ENCODE results near the gene TBC1D32.
"Not testable (repeated sequence)": the region's sequence is repeated elsewhere in the genome, so short reads cannot be mapped to it uniquely, and the experiment has no call there.

Gene TBC1D32

DNA sequence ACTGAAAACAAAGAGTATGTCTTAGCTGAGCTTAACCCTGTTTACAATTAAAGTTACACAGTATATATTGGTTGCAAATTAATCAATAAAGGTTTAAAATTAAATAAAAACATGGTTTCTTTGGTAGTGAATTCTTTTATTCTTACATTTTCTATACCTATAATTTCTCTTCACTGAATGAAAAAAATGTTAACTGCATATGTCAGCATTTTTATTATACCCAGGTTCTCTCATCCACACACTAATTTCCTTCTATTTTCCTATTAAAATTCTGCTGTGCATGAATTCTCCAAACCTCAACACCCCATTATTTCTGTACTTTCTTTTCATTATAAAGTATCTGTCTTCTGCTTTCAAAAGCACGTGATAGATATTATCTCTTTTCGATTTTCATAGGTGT, 91.9 kb downstream of the TBC1D32 start:
- DNase-seq (ENCODE audit: low read depth in 1 of 2, low spot score in 1 of 2) = no peak
- in situ Hi-C loops (cut with HindIII; ENCODE audit: low pct_unique_long_range_greater_than_20kb, low sequenced_read_pairs) = no loop called here
- TF ChIP-seq JUND (IDR thresholded peaks at IDR 0.05; ENCODE audit: low read depth) = no peak

DNA sequence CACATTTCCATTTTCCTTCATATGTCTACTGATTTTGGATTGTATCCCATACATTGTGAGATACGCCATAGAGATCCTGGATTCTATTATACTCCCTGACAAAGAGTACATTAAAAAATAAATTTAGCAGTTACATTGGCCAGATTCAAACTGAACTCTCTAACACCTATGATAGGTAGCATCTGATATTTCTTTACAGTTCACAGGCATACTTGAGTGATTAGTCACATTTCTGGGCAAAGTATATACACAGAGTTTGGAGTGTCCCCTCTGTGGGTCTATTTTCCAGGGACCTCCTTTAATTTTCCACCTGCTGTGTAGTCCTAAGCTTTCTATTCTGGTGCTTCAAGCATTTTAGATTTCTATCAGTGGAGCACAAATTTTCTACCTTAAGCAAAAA, 96.4 kb downstream of the TBC1D32 start:
- DNase-seq (ENCODE audit: low read depth in 1 of 2, low spot score in 1 of 2) = no peak
- TF ChIP-seq JUND (IDR thresholded peaks at IDR 0.05; ENCODE audit: low read depth) = no peak
- in situ Hi-C loops (cut with HindIII; ENCODE audit: low pct_unique_long_range_greater_than_20kb, low sequenced_read_pairs) = no loop called here

DNA sequence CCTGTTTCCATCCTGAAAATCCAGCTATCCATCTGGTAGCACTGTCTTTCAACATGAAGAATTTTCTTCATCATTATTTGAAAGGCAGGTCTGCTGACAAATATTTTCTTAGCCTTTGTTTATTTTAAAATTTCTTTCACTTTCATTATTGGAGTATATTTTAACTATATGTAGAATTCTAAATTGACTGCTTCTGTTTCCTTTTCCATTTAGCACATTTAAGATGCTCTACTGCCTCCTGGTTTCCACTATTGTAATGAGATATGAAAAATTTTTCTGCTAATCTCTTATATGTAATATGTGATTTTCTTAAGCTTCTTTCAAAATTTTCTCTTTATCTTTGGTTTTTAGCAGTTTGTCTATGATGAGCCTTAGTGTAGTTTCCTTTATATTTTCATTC, 97.3 kb downstream of the TBC1D32 start:
- TF ChIP-seq JUND (IDR thresholded peaks at IDR 0.05; ENCODE audit: low read depth) = no peak
- in situ Hi-C loops (cut with HindIII; ENCODE audit: low pct_unique_long_range_greater_than_20kb, low sequenced_read_pairs) = no loop called here

DNA sequence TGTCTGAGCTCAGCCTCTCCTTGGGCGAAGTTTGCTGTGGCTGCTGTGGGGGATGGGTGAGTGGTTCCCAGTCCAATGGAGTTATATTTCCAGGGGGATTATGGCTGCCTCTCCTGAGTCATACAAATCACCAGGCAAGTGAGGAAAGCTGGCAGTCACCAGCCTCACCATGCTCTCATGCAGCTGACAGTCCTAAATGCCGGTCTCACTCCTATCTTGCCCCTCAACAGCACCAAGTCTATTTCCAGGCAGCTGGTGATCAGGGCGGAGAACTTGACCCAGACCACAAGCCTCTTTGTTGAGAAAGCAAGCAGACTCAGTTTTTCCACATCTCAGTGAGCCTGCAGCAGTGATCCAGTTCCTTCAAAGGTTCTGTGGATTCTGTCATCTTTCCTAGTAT, 98.9 kb downstream of the TBC1D32 start:
- in situ Hi-C loops (cut with HindIII; ENCODE audit: low pct_unique_long_range_greater_than_20kb, low sequenced_read_pairs) = no loop called here
- TF ChIP-seq JUND (IDR thresholded peaks at IDR 0.05; ENCODE audit: low read depth) = no peak
- no peak for DNase-seq (ENCODE audit: low read depth in 1 of 2, low spot score in 1 of 2)

More for the DNA sequence above, 97.3 kb downstream of the TBC1D32 start:
- DNase-seq (ENCODE audit: low read depth in 1 of 2, low spot score in 1 of 2) = no peak

DNA sequence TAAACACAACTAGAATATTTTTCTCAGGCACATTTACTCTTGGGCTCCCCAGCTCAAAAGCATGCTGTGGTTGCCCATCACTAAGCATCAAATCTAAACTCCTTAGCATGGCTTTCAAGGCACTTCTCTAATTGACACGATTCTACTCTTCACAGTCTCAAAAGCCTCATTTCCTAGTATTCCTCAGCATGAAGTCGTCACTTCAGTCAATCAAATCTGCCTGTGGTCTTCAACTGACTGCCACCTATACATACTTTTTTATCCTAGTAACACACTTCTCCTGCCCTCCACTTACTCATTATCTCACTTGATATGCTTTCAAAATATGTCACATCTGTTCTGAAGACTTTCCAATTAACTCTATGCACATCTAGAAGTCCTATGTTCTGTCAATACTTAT, 110.3 kb downstream of the TBC1D32 start:
- TF ChIP-seq JUND (IDR thresholded peaks at IDR 0.05; ENCODE audit: low read depth) = no peak
- in situ Hi-C loops (cut with HindIII; ENCODE audit: low pct_unique_long_range_greater_than_20kb, low sequenced_read_pairs) = no loop called here
- no peak for DNase-seq (ENCODE audit: low read depth in 1 of 2, low spot score in 1 of 2)

DNA sequence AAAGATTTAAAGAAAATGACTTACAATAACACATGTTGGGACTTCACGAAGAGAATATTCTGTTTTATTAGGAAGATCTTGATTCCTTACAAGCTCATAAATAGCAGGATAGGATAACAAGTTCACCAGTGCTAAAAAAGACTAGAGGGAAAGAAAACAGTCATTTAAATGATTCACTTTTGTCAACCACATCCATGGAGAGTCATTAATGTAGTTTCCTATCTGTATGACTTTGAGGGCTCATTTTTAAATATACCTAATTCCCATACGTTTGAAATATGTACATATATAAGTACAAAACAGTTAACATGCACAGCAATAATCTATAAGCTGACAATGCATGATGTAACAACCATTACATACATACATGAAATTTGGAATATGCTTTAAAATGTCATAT, 111.1 kb downstream of the TBC1D32 start:
- in situ Hi-C loops (cut with HindIII; ENCODE audit: low pct_unique_long_range_greater_than_20kb, low sequenced_read_pairs) = no loop called here
- DNase-seq (ENCODE audit: low read depth in 1 of 2, low spot score in 1 of 2) = no peak
- TF ChIP-seq JUND (IDR thresholded peaks at IDR 0.05; ENCODE audit: low read depth) = no peak

DNA sequence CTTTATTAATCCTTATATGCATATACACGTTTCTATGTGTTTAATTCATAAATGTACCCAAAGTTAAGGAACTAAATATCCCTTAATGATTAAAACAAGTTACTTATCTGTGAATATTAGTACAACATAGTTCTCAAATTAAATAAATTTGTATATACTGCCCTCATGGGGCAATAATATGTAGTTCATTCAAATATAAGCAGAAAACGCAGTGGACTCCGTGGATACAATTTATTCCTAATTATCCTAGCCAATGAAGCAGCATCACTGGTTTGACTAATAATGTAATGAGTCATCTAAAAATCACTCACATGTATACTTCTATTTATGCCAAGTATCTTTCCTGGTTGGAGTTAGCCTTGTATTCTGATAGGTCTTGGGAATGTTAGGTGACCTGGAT, 111.6 kb downstream of the TBC1D32 start:
- in situ Hi-C loops (cut with HindIII; ENCODE audit: low pct_unique_long_range_greater_than_20kb, low sequenced_read_pairs) = no loop called here
- no peak for TF ChIP-seq JUND (IDR thresholded peaks at IDR 0.05; ENCODE audit: low read depth)
- peak; percentile 1 to 32 for DNase-seq (ENCODE audit: low read depth in 1 of 2, low spot score in 1 of 2)

DNA sequence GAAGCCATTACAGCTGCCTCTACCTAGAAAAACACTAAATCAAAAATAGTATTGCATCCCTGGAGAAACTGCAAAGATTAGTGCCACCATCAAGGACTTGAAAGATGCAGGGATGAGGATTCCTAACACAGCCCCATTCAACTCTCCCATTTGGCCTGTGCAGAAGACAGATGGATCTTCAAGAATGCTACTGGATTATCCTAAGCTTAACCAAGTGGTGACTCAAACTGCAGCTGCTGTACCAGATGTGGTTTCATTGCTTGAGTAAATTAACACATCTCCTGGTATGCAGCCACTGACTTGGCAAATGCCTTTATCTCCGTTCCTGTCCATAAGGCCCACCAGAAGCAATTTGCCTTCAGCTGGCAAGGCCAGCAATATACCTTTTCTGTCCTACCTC, 117.4 kb downstream of the TBC1D32 start:
- no peak for TF ChIP-seq JUND (IDR thresholded peaks at IDR 0.05; ENCODE audit: low read depth)
- in situ Hi-C loops (cut with HindIII; ENCODE audit: low pct_unique_long_range_greater_than_20kb, low sequenced_read_pairs) = no loop called here
- no peak for DNase-seq (ENCODE audit: low read depth in 1 of 2, low spot score in 1 of 2)

DNA sequence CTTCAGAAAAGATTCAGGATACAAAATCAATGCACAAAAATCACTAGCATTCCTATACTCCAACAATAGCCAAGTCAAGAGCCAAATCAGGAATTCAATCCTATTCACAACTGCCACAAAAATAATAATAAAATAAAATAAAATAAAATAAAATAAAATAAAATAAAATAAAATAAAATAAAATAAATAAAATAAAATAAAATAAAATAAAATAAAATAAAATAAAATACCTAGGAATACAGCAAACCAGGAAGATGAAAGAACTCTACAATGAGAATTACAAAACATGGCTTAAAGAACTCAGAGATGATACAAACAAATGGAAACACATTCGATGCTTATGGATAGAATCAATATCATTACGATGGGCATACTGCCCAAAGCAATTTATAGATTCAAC, 120.9 kb downstream of the TBC1D32 start:
- in situ Hi-C loops (cut with HindIII; ENCODE audit: low pct_unique_long_range_greater_than_20kb, low sequenced_read_pairs); DNase-seq (ENCODE audit: low read depth in 1 of 2, low spot score in 1 of 2): not testable (repeated sequence)

DNA sequence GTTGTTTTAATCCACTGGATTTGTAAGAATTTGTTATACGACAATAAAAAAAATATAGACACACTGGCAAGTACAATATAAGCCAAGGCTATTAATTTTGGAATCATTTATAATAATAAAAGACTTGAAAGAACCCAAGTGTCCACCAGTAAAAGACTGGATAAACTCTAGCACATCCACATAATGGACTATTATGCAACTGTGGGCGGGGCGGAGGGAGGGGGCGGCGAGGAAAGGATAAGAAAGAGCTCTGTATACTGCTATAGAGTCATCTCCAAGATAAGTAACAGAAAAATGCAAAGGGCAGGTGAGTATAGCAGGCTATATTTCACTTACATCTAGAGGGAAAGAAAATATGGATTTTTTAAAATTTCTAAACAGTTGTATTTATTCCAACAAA, 123.3 kb downstream of the TBC1D32 start:
- in situ Hi-C loops (cut with HindIII; ENCODE audit: low pct_unique_long_range_greater_than_20kb, low sequenced_read_pairs) = no loop called here
- no peak for DNase-seq (ENCODE audit: low read depth in 1 of 2, low spot score in 1 of 2)
- TF ChIP-seq JUND (IDR thresholded peaks at IDR 0.05; ENCODE audit: low read depth) = no peak

DNA sequence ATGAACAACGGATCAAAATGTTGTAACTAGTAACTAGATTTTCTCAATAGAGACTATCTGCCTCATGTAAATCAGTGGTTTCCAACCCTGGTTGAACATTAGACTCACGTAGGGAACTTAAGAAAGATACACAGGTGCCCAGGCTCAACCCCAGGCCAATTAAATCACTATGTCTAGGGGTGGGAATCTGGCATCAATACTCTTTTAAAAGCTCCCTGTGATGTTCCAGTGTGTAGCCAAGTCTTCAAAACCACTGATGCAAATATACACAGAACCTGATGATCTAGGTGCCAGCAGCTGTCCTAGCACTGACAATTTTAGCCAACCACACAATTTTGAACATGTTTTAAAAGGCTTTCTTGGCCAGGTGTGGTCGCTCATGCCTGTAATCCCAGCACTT, 128.7 kb downstream of the TBC1D32 start:
- in situ Hi-C loops (cut with HindIII; ENCODE audit: low pct_unique_long_range_greater_than_20kb, low sequenced_read_pairs) = no loop called here
- no peak for TF ChIP-seq JUND (IDR thresholded peaks at IDR 0.05; ENCODE audit: low read depth)
- DNase-seq (ENCODE audit: low read depth in 1 of 2, low spot score in 1 of 2) = no peak

DNA sequence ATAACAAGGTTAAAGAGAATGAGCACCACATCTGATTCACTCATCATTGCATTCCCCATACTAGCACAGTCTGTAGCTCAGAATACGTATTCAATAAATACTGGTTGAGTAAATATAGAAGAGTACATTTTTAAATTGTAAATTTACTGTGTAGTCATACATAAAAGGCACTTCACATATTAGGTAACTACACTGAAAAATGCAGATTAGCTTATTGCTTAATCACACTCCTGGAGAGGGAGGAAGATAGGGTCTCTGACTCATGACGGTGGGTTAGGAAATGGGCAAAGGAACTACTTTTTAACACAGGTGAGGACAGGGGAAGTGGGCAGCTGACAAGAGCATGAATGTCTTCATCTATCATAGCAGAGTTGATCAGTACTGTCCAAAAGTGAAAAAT, 133.2 kb downstream of the TBC1D32 start:
- no peak for TF ChIP-seq JUND (IDR thresholded peaks at IDR 0.05; ENCODE audit: low read depth)
- in situ Hi-C loops (cut with HindIII; ENCODE audit: low pct_unique_long_range_greater_than_20kb, low sequenced_read_pairs) = no loop called here
- DNase-seq (ENCODE audit: low read depth in 1 of 2, low spot score in 1 of 2) = no peak

DNA sequence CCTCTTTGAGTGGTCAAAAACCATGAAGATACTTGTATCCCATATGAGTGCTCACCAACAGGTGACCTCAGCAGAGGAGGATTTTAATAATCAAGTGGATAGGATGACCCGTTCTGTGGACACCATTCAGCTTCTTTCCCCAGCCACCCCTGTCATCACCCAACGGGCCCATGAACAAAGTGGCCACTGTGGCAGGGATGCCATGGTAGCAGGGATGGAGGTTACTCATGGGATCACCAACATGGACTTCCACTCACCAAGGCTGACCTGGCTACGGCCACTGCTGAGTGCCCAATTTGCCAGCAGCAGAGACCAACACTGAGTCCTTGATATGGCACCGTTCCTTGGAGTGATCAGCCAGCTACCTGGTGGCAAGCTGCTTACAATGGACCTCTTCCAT, 138.2 kb downstream of the TBC1D32 start:
- DNase-seq (ENCODE audit: low read depth in 1 of 2, low spot score in 1 of 2); in situ Hi-C loops (cut with HindIII; ENCODE audit: low pct_unique_long_range_greater_than_20kb, low sequenced_read_pairs): not testable (repeated sequence)

DNA sequence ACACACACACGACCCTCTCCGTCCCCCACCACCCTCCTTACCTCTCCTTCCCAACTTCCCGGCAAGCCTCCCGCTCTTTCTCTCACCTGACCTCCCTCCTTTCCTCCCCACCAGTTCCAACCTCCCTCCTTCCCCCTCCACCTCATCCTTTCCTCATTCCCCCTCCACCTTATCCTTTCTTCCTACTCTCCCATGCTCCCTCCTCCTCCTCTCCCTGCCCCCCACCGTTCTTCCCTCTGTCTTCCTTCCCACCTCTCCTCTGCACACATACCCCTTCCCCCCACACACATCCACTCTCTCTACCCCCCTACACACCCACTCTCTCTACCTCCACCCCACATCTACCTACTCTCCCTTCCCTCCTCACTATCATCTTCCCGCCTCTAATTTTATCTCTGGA, 144.2 kb downstream of the TBC1D32 start:
- no peak for TF ChIP-seq JUND (IDR thresholded peaks at IDR 0.05; ENCODE audit: low read depth)
- in situ Hi-C loops (cut with HindIII; ENCODE audit: low pct_unique_long_range_greater_than_20kb, low sequenced_read_pairs) = no loop called here
- DNase-seq (ENCODE audit: low read depth in 1 of 2, low spot score in 1 of 2) = no peak

DNA sequence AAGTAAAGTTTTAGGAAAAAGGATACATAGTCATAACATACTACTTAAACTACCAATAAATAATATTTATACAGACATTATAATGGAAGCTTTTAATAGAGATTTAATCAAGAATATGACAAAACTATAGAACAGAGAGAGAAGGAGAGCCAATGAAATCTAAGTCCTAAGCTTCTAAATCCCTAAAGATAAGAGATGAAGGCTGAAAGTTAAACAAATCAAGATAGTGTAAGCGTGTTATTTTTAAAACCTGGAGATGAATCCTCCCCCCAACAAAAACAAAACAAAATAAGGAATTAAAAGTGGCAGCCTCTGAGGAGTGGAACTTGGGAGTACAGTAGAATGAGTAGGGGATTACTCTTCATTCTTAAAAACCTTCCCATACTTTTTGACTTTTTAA, 145.9 kb downstream of the TBC1D32 start:
- no peak for TF ChIP-seq JUND (IDR thresholded peaks at IDR 0.05; ENCODE audit: low read depth)
- DNase-seq (ENCODE audit: low read depth in 1 of 2, low spot score in 1 of 2) = no peak
- in situ Hi-C loops (cut with HindIII; ENCODE audit: low pct_unique_long_range_greater_than_20kb, low sequenced_read_pairs) = no loop called here
